Adrenal gland (tissue), 12 donors: ENCODE results near the gene EXOSC1. TPM values are rescaled to one million over a fixed set of nuclear protein-coding genes. Genes with fewer than 3 reads are reported as not detected.
A peak's percentile ranks its signal among the peaks of the same experiment; 100 is the strongest.

Source experiments
- DNase-seq, 7 donors: peaks; one replicate each; pipeline ENCODE4 v3.0.0-alpha.2; 2019 to 2020
- H3K27ac ChIP-seq, 5 donors: fragments of 200-600 bp; sonication (generic) in 4 of 5; 1 replicate in 3 of 5; 2 replicates in 2 of 5; pipeline versions ENCODE4 v1.5.1 to v1.8.0; 2016 to 2020; ENCODE audit warnings: mild to moderate bottlenecking in 1 of 5
- H3K27me3 ChIP-seq: fragments of 200-600 bp; 2 replicates; pipeline ENCODE4 v1.8.0; 2021
- H3K36me3 ChIP-seq, 2 donors: fragments of 200-600 bp; replicated peaks in 1 of 2; 1 replicate in 1 of 2; 2 replicates in 1 of 2; pipeline versions ENCODE4 v1.5.1 to v1.8.0; 2018 to 2022
- H3K4me1 ChIP-seq, 2 donors: fragments of 200-600 bp; replicated peaks in 1 of 2; 1 replicate in 1 of 2; 2 replicates in 1 of 2; pipeline versions ENCODE4 v1.5.1 to v1.8.0; 2018 to 2021
- H3K4me3 ChIP-seq, 4 donors: fragments of 200-600 bp; sonication (generic) in 3 of 4; one replicate each; pipeline ENCODE4 v1.5.1; 2016 to 2018
- H3K9me3 ChIP-seq, 3 donors: fragments of 200-600 bp; sonication (generic) in 1 of 3; replicated peaks in 1 of 3; 1 replicate in 2 of 3; 2 replicates in 1 of 3; pipeline versions ENCODE4 v1.5.1 to v1.8.0; 2016 to 2021
- CTCF ChIP-seq, 6 experiments: fragments of 450-650 bp in 4 of 6; fragments of 200-600 bp in 2 of 6; sonication (generic) in 1 of 6; IDR thresholded peaks; 1 replicate in 5 of 6; 2 replicates in 1 of 6; pipeline versions ENCODE4 v1.5.1 to v1.8.0; 2016 to 2021; ENCODE audit warnings: antibody characterized with exemption in 6 of 6, mild to moderate bottlenecking in 2 of 6, moderate library complexity in 1 of 6
- POLR2A ChIP-seq, 2 donors: fragments of 450-650 bp; IDR thresholded peaks; one replicate each; pipeline ENCODE4 v1.6.1; 2017; ENCODE audit warnings: antibody characterized with exemption in 2 of 2, mild to moderate bottlenecking in 2 of 2, moderate library complexity in 1 of 2
- WGBS, 4 donors: extraction: QIAGEN DNeasy Blood & Tissue Kit in 2 of 4; methylation state at CpG; one replicate each; pipeline versions ENCODE4 v1.1.5 to v1.1.7; 2013 to 2017; 5-methylcytosine and 5-hydroxymethylcytosine counted together
- intact Hi-C, 2 donors: fragments of 100-400 bp; cut with DNase I; formaldehyde crosslinking; loops; one replicate each; pipeline versions ENCODE4 v1.14.1 to v1.15.0; 2022 to 2023
- polyA plus RNA-seq, 3 donors: library from polyadenylated mRNA; stranded (reverse); fragments of 200-250 nt in 2 of 3; fragments of 350-450 nt in 1 of 3; fragmentation: Illumina TruSeq in 1 of 3; extraction: RNeasy Lipid Tissue Mini Kit (QIAGEN cat#74804) in 1 of 3; gene quantifications; one replicate each; pipeline ENCODE4 v1.2.3, GENCODE V29; 2013 to 2014
- total RNA-seq, 9 donors: library from RNA; depleted of rRNA in 4 of 9; stranded (reverse); fragments of >200 nt in 4 of 9; fragments of 120-200 nt in 1 of 9; fragmentation: NEBNext Ultra II Directional in 1 of 9; extraction: Animal tissue kit (Norgen Biotek cat#: 25700) in 1 of 9; gene quantifications; one replicate each; pipeline versions ENCODE4 v1.1.0 to v1.2.4, GENCODE V29; 2013 to 2023
- donor health status: healthy with polysubstance abuse.
- donor health status: Bipolar disorder and iron deficiency.
- donor health status: DM: yes; HTN: yes; CAD: no.
- donor health status: DM: no; HTN: no; CAD: no.
- donor health status: DM: no; HTN: no; CAD: no.
- donor health status: DM: yes; HTN: yes; CAD: no.

EXOSC1 gene
- total and polyA plus RNA-seq, 12 donors, result 22.3 to 95.8 (median 36.0) TPM

GRCh38 chr10:97459111-97459510, 13.3 kb upstream of the EXOSC1 start:
- 91 to 96% (median 92%) methylated on average over 7 of the region's 7 CpGs for WGBS, 4 donors
- no peaks in the 10 kb centered on the region for H3K27me3 ChIP-seq
- H3K36me3 ChIP-seq, result peaks cover 0 to 81% of the 10 kb centered on the region in 2 donors
- H3K9me3 ChIP-seq, result no peaks in the 10 kb centered on the region
- peaks cover 0 to 7% of the 10 kb centered on the region in 2 donors for H3K4me1 ChIP-seq
- no peak for DNase-seq
- H3K27ac ChIP-seq, result no peak overlapping the region
- H3K4me3 ChIP-seq, result no peak overlapping the region
- intact Hi-C loops, result no loop called here
- TF ChIP-seq POLR2A (IDR thresholded peaks at IDR 0.05) (no peak), CTCF (IDR thresholded peaks at IDR 0.05) (no peak)

- Histone ChIP-seq H3K36me3 (peaks cover 0 to 79% of the 10 kb centered on the region in 2 donors), H3K4me3 (no peak overlapping the region), H3K27me3 (no peaks in the 10 kb centered on the region), H3K27ac (no peak overlapping the region), H3K4me1 (no peaks in the 10 kb centered on the region), H3K9me3 (no peaks in the 10 kb centered on the region)
- 50 to 64% (median 58%) methylated on average over 3 of the region's 3 CpGs for WGBS, 4 donors
- TF ChIP-seq POLR2A (IDR thresholded peaks at IDR 0.05) (no peak), CTCF (IDR thresholded peaks at IDR 0.05) (no peak)
- no peak for DNase-seq
- intact Hi-C loops, result no loop called here
Observed at GRCh38 chr10:97456686-97457065, 10.9 kb upstream of the EXOSC1 start.

- Histone ChIP-seq H3K4me3 (no peak overlapping the region), H3K36me3 (peaks cover 0 to 74% of the 10 kb centered on the region in 2 donors)
Observed at GRCh38 chr10:97456034-97456685, 10.4 kb upstream of the EXOSC1 start.

More at GRCh38 chr10:97456034-97456685, 10.4 kb upstream of the EXOSC1 start:
- intact Hi-C loops, result no loop called here
- Histone ChIP-seq H3K9me3 (no peaks in the 10 kb centered on the region), H3K4me1 (no peaks in the 10 kb centered on the region), H3K27ac (peak overlapping the region in 1 of 5 donors; percentile 1), H3K27me3 (no peaks in the 10 kb centered on the region)
- no peak for DNase-seq
- WGBS, 4 donors, result 62 to 90% (median 72%) methylated on average over 5 of the region's 5 CpGs
- TF ChIP-seq CTCF (IDR thresholded peaks at IDR 0.05) (no peak), POLR2A (IDR thresholded peaks at IDR 0.05) (no peak)
